ENCODE data around the gene PPTC7. TPM values are rescaled to one million over a fixed set of nuclear protein-coding genes. Genes with fewer than 3 reads are reported as not detected.
"Not testable (repeated sequence)": the region's sequence is repeated elsewhere in the genome, so short reads cannot be mapped to it uniquely, and the experiment has no call there.

The PPTC7 gene
- total RNA-seq, 1 donor from 2014 or later, result 10.3 TPM

- DNase-seq, result no peak
Measured at GRCh38 chr12:110534811-110535210, 48.3 kb downstream of the PPTC7 start.

GRCh38 chr12:110533607-110534006, 49.5 kb downstream of the PPTC7 start:
- DNase-seq, result no peak

GRCh38 chr12:110532644-110533043, 50.5 kb downstream of the PPTC7 start:
- no peak for DNase-seq

- no peak for DNase-seq
Measured at GRCh38 chr12:110531741-110532333, 51.3 kb downstream of the PPTC7 start.

GRCh38 chr12:110530511-110530910, 52.6 kb downstream of the PPTC7 start:
- DNase-seq, result no peak

GRCh38 chr12:110528277-110528839, 54.8 kb downstream of the PPTC7 start:
- no peak for DNase-seq

- not testable (repeated sequence) for DNase-seq
Measured at GRCh38 chr12:110520876-110521712, 62.0 kb downstream of the PPTC7 start.

GRCh38 chr12:110518014-110518413, 65.1 kb downstream of the PPTC7 start:
- DNase-seq, result not testable (repeated sequence)

- DNase-seq, result no peak
Measured at GRCh38 chr12:110516995-110517394, 66.1 kb downstream of the PPTC7 start.

GRCh38 chr12:110514363-110514762, 68.8 kb downstream of the PPTC7 start:
- no peak for DNase-seq

- no peak for DNase-seq
Measured at GRCh38 chr12:110513842-110514241, 69.3 kb downstream of the PPTC7 start.

GRCh38 chr12:110508071-110508586, 75.0 kb downstream of the PPTC7 start:
- DNase-seq, result no peak

- no peak for DNase-seq
Measured at GRCh38 chr12:110505332-110505731, 77.8 kb downstream of the PPTC7 start.

- no peak for DNase-seq
Measured at GRCh38 chr12:110503432-110503831, 79.7 kb downstream of the PPTC7 start.

GRCh38 chr12:110501752-110502738, 81.1 kb downstream of the PPTC7 start, which contains the start of the genes RAD9B and VPS29:
Gene RAD9B (plus strand): TSS chr12:110502331. CDS start chr12:110502338, 7 bp downstream.
Gene VPS29 (minus strand): TSS chr12:110502111. CDS start chr12:110502051, 60 bp downstream.
- DNase-seq, result peak; percentile 96

GRCh38 chr12:110501399-110501751, 81.7 kb downstream of the PPTC7 start:
- DNase-seq, result no peak

GRCh38 chr12:110498984-110499706, 84.0 kb downstream of the PPTC7 start:
- DNase-seq, result no peak
